ENCODE measurements around the gene ZNF92.

The ZNF92 gene

GRCh38 chr7:65369843-65370242 is 3.8 kb upstream of the ZNF92 start:
- H3K4me3 ChIP-seq (ENCODE audit: low read length): no peak overlapping the region
- no peak for TF ChIP-seq CTCF (conservative IDR thresholded peaks at IDR 0.05; ENCODE audit: low read length)
- no peak for DNase-seq (ENCODE audit: low read depth)

- no peak overlapping the region for H3K4me3 ChIP-seq (ENCODE audit: low read length)
- DNase-seq (ENCODE audit: low read depth): peak; percentile 24
- TF ChIP-seq CTCF (conservative IDR thresholded peaks at IDR 0.05; ENCODE audit: low read length): no peak
These were observed 2.2 kb upstream of the ZNF92 start for GRCh38 chr7:65371468-65371867.

- DNase-seq (ENCODE audit: low read depth): peak; percentile 35
- H3K4me3 ChIP-seq (ENCODE audit: low read length): no peak overlapping the region
- TF ChIP-seq CTCF (conservative IDR thresholded peaks at IDR 0.05; ENCODE audit: low read length): no peak
These were observed 5.7 kb downstream of the ZNF92 start for GRCh38 chr7:65379318-65379717.

GRCh38 chr7:65381742-65382141 is 8.1 kb downstream of the ZNF92 start:
- H3K4me3 ChIP-seq (ENCODE audit: low read length): no peak overlapping the region
- DNase-seq (ENCODE audit: low read depth): no peak
- TF ChIP-seq CTCF (conservative IDR thresholded peaks at IDR 0.05; ENCODE audit: low read length): no peak

- no peak overlapping the region for H3K4me3 ChIP-seq (ENCODE audit: low read length)
- DNase-seq (ENCODE audit: low read depth): no peak
- TF ChIP-seq CTCF (conservative IDR thresholded peaks at IDR 0.05; ENCODE audit: low read length): no peak
These were observed 8.8 kb downstream of the ZNF92 start for GRCh38 chr7:65382452-65382851.

GRCh38 chr7:65387891-65388290 is 14.2 kb downstream of the ZNF92 start:
- no peak for DNase-seq (ENCODE audit: low read depth)
- no peak overlapping the region for H3K4me3 ChIP-seq (ENCODE audit: low read length)
- no peak for TF ChIP-seq CTCF (conservative IDR thresholded peaks at IDR 0.05; ENCODE audit: low read length)

GRCh38 chr7:65390588-65390987 is 16.9 kb downstream of the ZNF92 start:
- no peak for TF ChIP-seq CTCF (conservative IDR thresholded peaks at IDR 0.05; ENCODE audit: low read length)
- no peak overlapping the region for H3K4me3 ChIP-seq (ENCODE audit: low read length)
- no peak for DNase-seq (ENCODE audit: low read depth)
